Neuronal stem cell (in vitro differentiated cells): ENCODE data around the gene COL13A1.

Experiments used
- DNase-seq: peaks from one replicate; pipeline ENCODE4 v3.0.0-alpha.2; 2013; ENCODE audit warnings: low spot score
- H2AFZ ChIP-seq: one replicate; pipeline ENCODE4 v1.6.1; 2013; ENCODE audit warnings: mild to moderate bottlenecking, low read length, inconsistent platforms
- H2AK5ac ChIP-seq: 2 replicates; pipeline ENCODE4 v1.6.1; 2013; ENCODE audit warnings: low read depth, mild to moderate bottlenecking, inconsistent platforms, low read length, moderate library complexity, mixed read lengths
- H2BK120ac ChIP-seq: 2 replicates; pipeline ENCODE4 v1.6.1; 2013; ENCODE audit warnings: low read depth, mild to moderate bottlenecking, inconsistent platforms, low read length, moderate library complexity, mixed read lengths
- H2BK12ac ChIP-seq: one replicate; pipeline ENCODE4 v1.6.1; 2013; ENCODE audit warnings: low read length, inconsistent platforms
- H2BK15ac ChIP-seq: 2 replicates; pipeline ENCODE4 v1.6.1; 2013; ENCODE audit warnings: mild to moderate bottlenecking, low read length, inconsistent platforms, mixed read lengths
- H2BK5ac ChIP-seq: one replicate; pipeline ENCODE4 v1.6.1; 2013; ENCODE audit warnings: inconsistent platforms, mild to moderate bottlenecking, low read length, moderate library complexity
- H3K14ac ChIP-seq: one replicate; pipeline ENCODE4 v1.6.1; 2013; ENCODE audit warnings: low read length, inconsistent platforms
- H3K18ac ChIP-seq: 2 replicates; pipeline ENCODE4 v1.6.1; 2013; ENCODE audit warnings: low read length, inconsistent platforms
- H3K23ac ChIP-seq: 2 replicates; pipeline ENCODE4 v1.6.1; 2013; ENCODE audit warnings: low read depth, mild to moderate bottlenecking, mixed read lengths, low read length, inconsistent platforms; ENCODE audit not compliant: poor library complexity
- H3K27ac ChIP-seq: replicated peaks from 3 replicates; pipeline ENCODE4 v1.5.1; 2013; ENCODE audit warnings: low read length, inconsistent platforms
- H3K27me3 ChIP-seq, 3 experiments: 2 replicates each; pipeline ENCODE4 v1.6.1; 2013; ENCODE audit warnings: low read length in 3 of 3, mild to moderate bottlenecking in 2 of 3, inconsistent platforms in 1 of 3, low read depth in 1 of 3, mixed read lengths in 1 of 3, moderate library complexity in 1 of 3; ENCODE audit not compliant: control insufficient read depth in 3 of 3, insufficient read depth in 3 of 3
- H3K36me3 ChIP-seq, 2 donors: replicated peaks in 1 of 2; 2 replicates each; pipeline ENCODE4 v1.6.1; 2013; ENCODE audit warnings: low read length in 2 of 2; ENCODE audit not compliant: control insufficient read depth in 2 of 2, insufficient read depth in 2 of 2
- H3K4ac ChIP-seq: 2 replicates; pipeline ENCODE4 v1.6.1; 2013; ENCODE audit warnings: inconsistent platforms, mild to moderate bottlenecking, low read length, moderate library complexity
- H3K4me1 ChIP-seq, 2 donors: 1 replicate in 1 of 2; 2 replicates in 1 of 2; pipeline ENCODE4 v1.6.1; 2013; ENCODE audit warnings: low read length in 2 of 2, low read depth in 1 of 2; ENCODE audit not compliant: control insufficient read depth in 2 of 2, insufficient read depth in 1 of 2
- H3K4me2 ChIP-seq: one replicate; pipeline ENCODE4 v1.6.1; 2013; ENCODE audit warnings: mild to moderate bottlenecking, low read length, inconsistent platforms; ENCODE audit not compliant: insufficient read depth, poor library complexity, severe bottlenecking
- H3K4me3 ChIP-seq, 2 donors: 2 replicates each; pipeline ENCODE4 v1.5.1; 2013; ENCODE audit warnings: low read length in 2 of 2, mild to moderate bottlenecking in 2 of 2, inconsistent platforms in 1 of 2, moderate library complexity in 1 of 2
- H3K79me1 ChIP-seq: one replicate; pipeline ENCODE4 v1.6.1; 2013; ENCODE audit warnings: low read depth, mild to moderate bottlenecking, inconsistent platforms, low read length, moderate library complexity
- H3K9ac ChIP-seq: one replicate; pipeline ENCODE4 v1.6.1; 2013; ENCODE audit warnings: mild to moderate bottlenecking, low read depth, low read length, inconsistent platforms; ENCODE audit not compliant: poor library complexity
- H3K9me3 ChIP-seq, 2 donors: replicated peaks in 1 of 2; 2 replicates each; pipeline versions ENCODE3 to v1.6.1; 2013; ENCODE audit warnings: low read length in 2 of 2, mild to moderate bottlenecking in 2 of 2, inconsistent platforms in 1 of 2, low read depth in 1 of 2, mixed read lengths in 1 of 2, moderate library complexity in 1 of 2; ENCODE audit not compliant: control insufficient read depth in 2 of 2, insufficient read depth in 1 of 2
- H4K8ac ChIP-seq: one replicate; pipeline ENCODE4 v1.6.1; 2013; ENCODE audit warnings: low read depth, mild to moderate bottlenecking, inconsistent platforms, low read length, moderate library complexity
- H4K91ac ChIP-seq: one replicate; pipeline ENCODE4 v1.6.1; 2013; ENCODE audit warnings: low read length, low read depth, mild to moderate bottlenecking, inconsistent platforms; ENCODE audit not compliant: poor library complexity
- WGBS, 2 donors: extraction: QIAGEN DNeasy Blood & Tissue Kit; methylation state at CpG; one replicate each; pipeline ENCODE4 v1.1.7; 2013; ENCODE audit warnings: missing lambda C conversion rate in 2 of 2, mixed read lengths in 1 of 2; ENCODE audit not compliant: insufficient read length in 2 of 2, insufficient replicate concordance in 1 of 2; ENCODE audit errors: extremely low coverage in 2 of 2; 5-methylcytosine and 5-hydroxymethylcytosine counted together

Gene COL13A1

GRCh38 chr10:69963835-69964710 lies 162.4 kb downstream of the COL13A1 start:
- no peaks in the 10 kb centered on the region for H3K79me1 ChIP-seq
- DNase-seq: no peak
- no peaks in the 10 kb centered on the region for H3K36me3 ChIP-seq
- H3K18ac ChIP-seq: no peak overlapping the region
- H3K9me3 ChIP-seq: no peaks in the 10 kb centered on the region
- H4K91ac ChIP-seq: no peak overlapping the region
- H2BK5ac ChIP-seq: no peak overlapping the region
- H3K9ac ChIP-seq: no peak overlapping the region
- H2BK120ac ChIP-seq: no peak overlapping the region
- no peak overlapping the region for H2BK12ac ChIP-seq
- no peak overlapping the region for H3K27ac ChIP-seq
- no peak overlapping the region for H2AK5ac ChIP-seq
- H3K4me3 ChIP-seq: no peak overlapping the region
- WGBS, 2 donors: no CpG with 5 or more reads among the region's 13 CpGs
- no peak overlapping the region for H3K14ac ChIP-seq
- peaks cover 0 to under 1% of the 10 kb centered on the region in 2 donors for H3K4me1 ChIP-seq
- H4K8ac ChIP-seq: no peak overlapping the region
- no peak overlapping the region for H3K4ac ChIP-seq
- no peak overlapping the region for H2AFZ ChIP-seq
- H3K23ac ChIP-seq: no peak overlapping the region
- no peak overlapping the region for H3K4me2 ChIP-seq
- no peak overlapping the region for H2BK15ac ChIP-seq
- peaks cover 0 to 44% (median 0%) of the 10 kb centered on the region in 3 experiments for H3K27me3 ChIP-seq

GRCh38 chr10:69965086-69965485 lies 163.4 kb downstream of the COL13A1 start:
- Histone ChIP-seq H3K4ac (no peak overlapping the region), H3K4me2 (no peak overlapping the region), H2AK5ac (no peak overlapping the region), H3K14ac (no peak overlapping the region), H2BK15ac (no peak overlapping the region), H3K79me1 (no peaks in the 10 kb centered on the region), H3K4me3 (peak overlapping the region in 1 of 2 donors; percentile 54), H3K9ac (no peak overlapping the region), H4K91ac (no peak overlapping the region), H3K27ac (no peak overlapping the region), H3K4me1 (peaks cover 0 to 1% of the 10 kb centered on the region in 2 donors), H3K27me3 (peaks cover 0 to 52% (median 0%) of the 10 kb centered on the region in 3 experiments), H4K8ac (no peak overlapping the region), H3K18ac (no peak overlapping the region), H3K23ac (peak overlapping the region; percentile 53), H2BK12ac (no peak overlapping the region), H3K36me3 (no peaks in the 10 kb centered on the region), H2BK120ac (no peak overlapping the region), H3K9me3 (no peaks in the 10 kb centered on the region), H2AFZ (no peak overlapping the region), H2BK5ac (no peak overlapping the region)
- WGBS, 2 donors: no CpG with 5 or more reads among the region's 3 CpGs
- no peak for DNase-seq

DNA sequence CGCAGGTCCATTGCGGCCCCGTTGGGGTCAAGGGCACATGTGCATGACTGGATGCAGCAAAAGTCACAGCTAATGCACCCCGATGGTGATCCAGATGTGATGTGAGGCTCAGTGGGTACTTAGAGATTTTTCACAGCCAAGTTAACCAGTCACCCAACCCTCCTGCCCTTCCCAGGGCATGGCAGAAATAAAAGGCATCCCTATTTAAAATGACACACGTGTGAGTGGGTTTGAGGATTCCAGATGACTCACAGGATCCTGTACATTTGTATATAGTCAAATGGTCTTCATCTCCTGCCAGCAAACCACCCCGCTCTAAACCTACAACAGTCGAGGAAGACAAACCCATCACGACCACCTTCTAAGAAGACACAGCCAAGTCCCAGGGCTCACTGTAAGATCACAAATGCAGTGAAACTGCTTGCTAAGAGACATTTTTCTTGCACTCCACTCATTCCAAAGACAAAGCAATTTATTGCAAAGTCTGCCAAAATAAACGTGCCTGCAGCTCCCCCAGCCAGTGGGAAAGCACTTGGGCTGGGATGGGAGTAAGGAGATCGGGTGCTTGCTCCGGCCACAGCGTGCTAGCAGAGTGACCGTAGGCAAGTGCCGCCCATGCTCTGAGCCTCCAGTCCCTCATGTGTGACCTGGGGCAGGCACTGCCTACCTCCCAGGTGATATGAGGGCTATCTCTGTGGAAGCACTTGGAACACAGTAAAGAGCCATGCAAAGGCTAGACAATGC lies 164.4 kb downstream of the COL13A1 start:
- peaks cover 0 to 55% (median 0%) of the 10 kb centered on the region in 3 experiments for H3K27me3 ChIP-seq
- H3K23ac ChIP-seq: no peak overlapping the region
- H3K4ac ChIP-seq: no peak overlapping the region
- no peak overlapping the region for H3K9ac ChIP-seq
- no peak overlapping the region for H3K4me3 ChIP-seq
- no peak overlapping the region for H3K18ac ChIP-seq
- H2AK5ac ChIP-seq: peak overlapping the region; percentile 17
- DNase-seq: no peak
- no CpG with 5 or more reads among the region's 14 CpGs for WGBS, 2 donors
- H4K8ac ChIP-seq: no peak overlapping the region
- no peaks in the 10 kb centered on the region for H3K36me3 ChIP-seq
- H2BK120ac ChIP-seq: no peak overlapping the region
- no peak overlapping the region for H3K14ac ChIP-seq
- H3K79me1 ChIP-seq: no peaks in the 10 kb centered on the region
- peaks cover 0 to 1% of the 10 kb centered on the region in 2 donors for H3K4me1 ChIP-seq
- no peak overlapping the region for H3K27ac ChIP-seq
- no peak overlapping the region for H2BK12ac ChIP-seq
- no peak overlapping the region for H2BK15ac ChIP-seq
- no peak overlapping the region for H4K91ac ChIP-seq
- no peaks in the 10 kb centered on the region for H3K9me3 ChIP-seq
- H2BK5ac ChIP-seq: no peak overlapping the region
- H3K4me2 ChIP-seq: no peak overlapping the region
- H2AFZ ChIP-seq: no peak overlapping the region

DNA sequence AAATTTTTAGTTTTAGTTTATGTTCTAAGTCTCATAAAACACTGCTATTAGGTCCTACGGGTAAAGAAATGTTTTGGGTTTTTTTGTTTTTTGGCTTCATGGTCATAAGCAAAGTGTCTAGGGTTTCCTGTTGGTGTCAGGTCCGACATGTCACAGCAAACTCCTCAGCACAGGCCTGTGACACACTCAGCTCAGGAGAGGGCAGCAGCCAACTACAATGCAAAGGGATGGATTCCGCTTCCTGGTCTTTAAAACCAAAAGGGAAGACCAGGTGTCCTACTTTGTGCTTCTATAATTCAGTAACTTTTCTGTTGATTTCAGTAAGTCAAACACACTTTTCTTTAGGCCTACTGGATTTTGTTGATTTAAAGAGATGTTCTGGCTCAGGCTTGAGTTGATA lies 167.1 kb downstream of the COL13A1 start:
- peaks cover 0 to 61% (median 0%) of the 10 kb centered on the region in 3 experiments for H3K27me3 ChIP-seq
- H2BK120ac ChIP-seq: no peak overlapping the region
- peaks cover 0 to 1% of the 10 kb centered on the region in 2 donors for H3K4me1 ChIP-seq
- H2AK5ac ChIP-seq: no peak overlapping the region
- no peak overlapping the region for H3K18ac ChIP-seq
- no peak overlapping the region for H3K4ac ChIP-seq
- H3K14ac ChIP-seq: no peak overlapping the region
- no peaks in the 10 kb centered on the region for H3K36me3 ChIP-seq
- no peak overlapping the region for H2BK15ac ChIP-seq
- no peaks in the 10 kb centered on the region for H3K79me1 ChIP-seq
- no peaks in the 10 kb centered on the region for H3K9me3 ChIP-seq
- no peak overlapping the region for H3K4me3 ChIP-seq
- H2BK12ac ChIP-seq: no peak overlapping the region
- no peak for DNase-seq
- H2AFZ ChIP-seq: peak overlapping the region; percentile 5
- no peak overlapping the region for H3K23ac ChIP-seq
- no CpG with 5 or more reads among the region's 3 CpGs for WGBS, 2 donors
- H2BK5ac ChIP-seq: no peak overlapping the region
- no peak overlapping the region for H4K91ac ChIP-seq
- H4K8ac ChIP-seq: no peak overlapping the region
- H3K9ac ChIP-seq: no peak overlapping the region
- H3K27ac ChIP-seq: no peak overlapping the region
- no peak overlapping the region for H3K4me2 ChIP-seq
